NB4 (cell line): ENCODE data around the gene ELOA.
A peak's percentile ranks its signal among the peaks of the same experiment; 100 is the strongest.

Experiments used
- DNase-seq: peaks from one replicate; pipeline ENCODE4 v3.0.0; 2010; ENCODE audit warnings: low read depth
- H3K4me3 ChIP-seq: one replicate; pipeline ENCODE4 v1.5.1; 2011; ENCODE audit warnings: mild to moderate bottlenecking, low read depth, low read length, moderate library complexity
- MYC ChIP-seq: IDR thresholded peaks from 2 replicates; pipeline ENCODE4 v1.6.1; 2011; ENCODE audit warnings: low read depth, low read length
- POLR2A ChIP-seq: IDR thresholded peaks from 2 replicates; pipeline ENCODE4 v1.6.1; 2011; ENCODE audit warnings: mild to moderate bottlenecking; ENCODE audit not compliant: insufficient read length; ENCODE audit errors: extremely low read depth
- TF ChIP-seq, protein P1 (sequence below): IDR thresholded peaks from one replicate; pipeline ENCODE4 v1.5.1; 2012; ENCODE audit warnings: low read depth, low read length
- TF ChIP-seq, protein P2 (sequence below): IDR thresholded peaks from 2 replicates; pipeline ENCODE4 v1.6.1; 2011; ENCODE audit warnings: low read depth, low read length

ELOA gene

GRCh38 chr1:23709229-23709628, 34.0 kb upstream of the ELOA start:
- H3K4me3 ChIP-seq, result no peak overlapping the region
- DNase-seq, result no peak
- TF ChIP-seq, protein P1, sequence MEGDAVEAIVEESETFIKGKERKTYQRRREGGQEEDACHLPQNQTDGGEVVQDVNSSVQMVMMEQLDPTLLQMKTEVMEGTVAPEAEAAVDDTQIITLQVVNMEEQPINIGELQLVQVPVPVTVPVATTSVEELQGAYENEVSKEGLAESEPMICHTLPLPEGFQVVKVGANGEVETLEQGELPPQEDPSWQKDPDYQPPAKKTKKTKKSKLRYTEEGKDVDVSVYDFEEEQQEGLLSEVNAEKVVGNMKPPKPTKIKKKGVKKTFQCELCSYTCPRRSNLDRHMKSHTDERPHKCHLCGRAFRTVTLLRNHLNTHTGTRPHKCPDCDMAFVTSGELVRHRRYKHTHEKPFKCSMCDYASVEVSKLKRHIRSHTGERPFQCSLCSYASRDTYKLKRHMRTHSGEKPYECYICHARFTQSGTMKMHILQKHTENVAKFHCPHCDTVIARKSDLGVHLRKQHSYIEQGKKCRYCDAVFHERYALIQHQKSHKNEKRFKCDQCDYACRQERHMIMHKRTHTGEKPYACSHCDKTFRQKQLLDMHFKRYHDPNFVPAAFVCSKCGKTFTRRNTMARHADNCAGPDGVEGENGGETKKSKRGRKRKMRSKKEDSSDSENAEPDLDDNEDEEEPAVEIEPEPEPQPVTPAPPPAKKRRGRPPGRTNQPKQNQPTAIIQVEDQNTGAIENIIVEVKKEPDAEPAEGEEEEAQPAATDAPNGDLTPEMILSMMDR, result no peak
- TF ChIP-seq MYC (no peak), POLR2A (no peak)
- TF ChIP-seq, protein P2, sequence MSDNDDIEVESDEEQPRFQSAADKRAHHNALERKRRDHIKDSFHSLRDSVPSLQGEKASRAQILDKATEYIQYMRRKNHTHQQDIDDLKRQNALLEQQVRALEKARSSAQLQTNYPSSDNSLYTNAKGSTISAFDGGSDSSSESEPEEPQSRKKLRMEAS, result no peak

DNA sequence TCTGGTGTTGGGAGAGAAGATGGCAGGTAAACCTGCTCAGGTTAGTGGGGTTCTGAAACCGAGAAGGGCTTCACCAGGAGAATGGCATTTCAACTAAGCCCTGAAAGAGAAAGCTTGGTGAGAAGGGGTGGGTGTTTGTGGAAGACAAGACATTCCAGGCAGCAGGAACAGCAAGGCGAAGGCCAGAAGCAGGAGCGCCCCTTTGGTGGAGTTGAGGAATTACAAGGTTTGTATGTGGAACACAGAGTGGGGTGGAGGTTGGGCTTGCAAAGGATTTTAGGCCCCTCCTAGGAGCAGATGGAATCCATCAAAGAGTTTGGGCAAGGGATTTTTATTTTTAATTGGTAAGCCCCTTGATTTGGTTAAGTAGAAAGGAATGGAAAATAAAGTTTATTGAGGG, 24.8 kb upstream of the ELOA start:
- H3K4me3 ChIP-seq, result no peak overlapping the region
- DNase-seq, result no peak
- TF ChIP-seq, protein P1, result peak; percentile 31
- TF ChIP-seq POLR2A, result no peak

- H3K4me3 ChIP-seq, result no peak overlapping the region
- DNase-seq, result no peak
- TF ChIP-seq, protein P1, result no peak
- TF ChIP-seq, protein P2, result no peak
- TF ChIP-seq MYC (no peak), POLR2A (no peak)
Observed at GRCh38 chr1:23719162-23719820, 24.0 kb upstream of the ELOA start.

DNA sequence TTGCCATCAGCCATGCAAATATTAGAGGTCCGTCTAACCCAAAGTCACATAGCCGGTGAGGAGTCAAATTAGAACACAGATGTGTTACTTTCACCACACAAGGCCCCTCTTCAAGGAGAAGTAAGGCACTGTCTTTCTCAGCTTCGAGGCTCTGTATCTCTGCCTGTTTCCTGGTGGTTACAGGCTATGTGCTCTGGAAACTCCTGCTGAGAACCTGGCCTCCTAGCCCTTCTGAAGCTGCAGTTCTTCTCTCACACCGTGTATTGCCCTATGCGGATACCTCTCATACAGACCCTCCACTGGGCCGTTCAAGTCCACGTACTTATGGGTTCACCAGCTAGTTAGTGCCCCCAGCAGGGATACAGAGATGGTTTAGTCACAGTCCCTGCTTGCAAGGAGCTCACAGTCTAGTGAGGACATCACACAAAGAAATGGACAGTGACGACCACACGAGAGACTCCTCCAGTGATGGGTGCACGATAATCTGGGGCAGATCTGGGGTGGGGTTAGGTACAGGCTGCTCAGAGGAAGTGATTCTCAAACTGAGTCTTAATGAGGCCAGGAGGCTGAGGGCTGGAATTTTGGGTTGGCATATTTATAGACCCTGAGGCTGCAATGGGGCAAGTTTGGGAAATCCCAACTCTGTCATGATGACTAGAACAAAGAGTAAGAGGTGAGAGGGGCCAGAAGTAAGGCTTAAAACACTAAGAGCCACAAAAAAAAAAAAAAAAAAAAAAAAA, 22.8 kb upstream of the ELOA start:
- no peak for DNase-seq
- no peak overlapping the region for H3K4me3 ChIP-seq
- no peak for TF ChIP-seq POLR2A
- TF ChIP-seq, protein P1, result no peak
- no peak for TF ChIP-seq MYC
- TF ChIP-seq, protein P2, result no peak

- TF ChIP-seq, protein P2, result no peak
- no peak for TF ChIP-seq MYC
- TF ChIP-seq, protein P1, result no peak
- no peak for TF ChIP-seq POLR2A
- DNase-seq, result no peak
- no peak overlapping the region for H3K4me3 ChIP-seq
Observed at GRCh38 chr1:23722652-23723051, 20.6 kb upstream of the ELOA start.
